Ecto neural progenitor cell (in vitro differentiated cells): ENCODE data around the gene PSMA7.

Source experiments
- DNase-seq: peaks from one replicate; pipeline ENCODE4 v3.0.0-alpha.2; 2018; ENCODE audit warnings: low spot score

PSMA7 gene

DNA sequence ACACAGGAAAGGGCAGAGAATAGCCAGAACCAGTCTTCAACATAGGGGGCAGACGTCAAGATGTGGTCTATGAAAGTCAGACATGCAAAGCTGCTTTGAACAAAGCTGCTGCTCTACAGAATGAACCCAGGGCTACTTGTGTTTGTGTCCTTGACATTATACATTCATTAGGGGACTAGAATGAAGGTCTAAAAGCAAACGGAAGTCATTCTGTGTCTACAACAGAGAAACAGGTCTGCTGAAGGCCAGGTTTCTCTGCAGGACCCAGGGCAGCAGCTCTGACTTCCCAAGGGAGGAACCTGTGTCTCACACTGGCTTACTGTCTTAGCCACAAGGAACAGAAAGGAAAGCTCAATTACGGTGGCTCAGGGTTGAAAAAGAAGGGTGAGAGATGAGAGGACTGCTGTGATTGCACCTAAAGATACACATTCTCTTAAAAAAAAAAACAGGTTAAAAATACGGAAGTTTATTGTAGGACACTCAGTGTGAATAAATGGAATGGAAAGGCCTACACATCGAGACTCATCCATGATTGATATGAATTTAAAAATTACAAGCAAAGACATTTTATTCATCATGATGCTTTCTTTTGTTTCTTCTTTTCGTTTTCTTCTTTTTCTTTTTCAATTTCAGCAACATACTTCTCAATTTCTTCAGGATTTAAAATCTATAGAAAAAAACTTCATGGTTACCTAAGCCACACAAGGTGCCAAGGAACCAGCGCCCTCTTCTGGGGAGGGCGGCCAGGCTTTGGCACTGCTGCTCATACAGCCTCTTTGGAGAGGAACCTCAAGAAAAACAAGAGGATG, 6.7 kb downstream of the PSMA7 start:
- DNase-seq, result peak; percentile 67

DNA sequence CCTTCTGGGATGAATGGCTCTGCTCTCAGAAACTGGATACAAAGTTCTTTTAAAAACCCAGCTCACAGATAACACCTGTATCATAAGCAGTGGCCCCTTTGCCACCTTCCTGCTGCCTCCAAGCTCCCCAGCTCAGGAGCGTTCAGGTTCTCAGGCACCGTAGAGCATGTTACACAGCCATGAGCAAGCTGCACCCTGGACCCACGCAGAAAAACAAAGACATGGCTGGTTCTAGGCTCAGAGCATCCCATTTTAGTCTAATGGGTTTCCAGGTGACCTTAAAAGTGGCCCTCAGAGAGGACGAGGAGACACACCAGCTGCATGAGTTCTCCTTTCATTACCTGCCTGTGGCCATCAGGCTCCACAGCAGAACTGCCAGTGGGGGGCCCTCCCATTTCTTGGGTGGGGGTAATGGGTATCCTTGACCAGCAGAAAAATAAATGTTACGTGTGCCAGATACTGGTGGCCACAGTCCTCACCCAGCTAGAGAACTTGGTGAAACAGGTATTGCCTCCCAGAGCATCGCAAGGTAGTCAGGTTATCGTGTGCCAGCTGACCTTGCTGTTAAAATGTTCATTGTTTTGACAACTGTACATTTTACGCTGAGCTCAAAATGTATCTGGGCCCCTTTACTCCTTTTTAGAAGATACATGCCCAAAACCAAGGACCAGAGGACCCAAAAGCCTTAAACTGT, 7.5 kb downstream of the PSMA7 start:
- no peak for DNase-seq

DNA sequence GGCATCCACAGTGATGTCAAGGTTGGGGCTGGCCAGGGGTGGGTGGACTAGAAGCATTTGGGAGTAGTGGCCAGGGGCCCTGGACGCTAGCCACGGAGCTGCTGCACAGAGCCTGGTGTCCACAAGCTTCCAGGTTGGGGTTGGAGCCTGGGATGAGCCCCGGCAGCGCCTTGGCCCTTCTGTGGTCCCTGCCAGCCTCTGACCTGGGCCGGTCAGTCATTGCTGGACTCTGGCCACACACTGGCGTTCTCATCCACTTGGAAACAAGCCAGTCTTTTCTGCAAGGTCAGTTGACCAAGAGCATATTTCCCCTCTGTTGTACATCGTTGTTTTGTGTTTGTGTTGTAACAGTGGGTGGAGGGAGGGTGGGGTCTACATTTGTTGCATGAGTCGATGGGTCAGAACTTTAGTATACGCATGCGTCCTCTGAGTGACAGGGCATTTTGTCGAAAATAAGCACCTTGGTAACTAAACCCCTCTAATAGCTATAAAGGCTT, 8.4 kb downstream of the PSMA7 start:
- DNase-seq, result no peak

- DNase-seq, result no peak
Measured at GRCh38 chr20:62133864-62134263, 9.3 kb downstream of the PSMA7 start.

DNA sequence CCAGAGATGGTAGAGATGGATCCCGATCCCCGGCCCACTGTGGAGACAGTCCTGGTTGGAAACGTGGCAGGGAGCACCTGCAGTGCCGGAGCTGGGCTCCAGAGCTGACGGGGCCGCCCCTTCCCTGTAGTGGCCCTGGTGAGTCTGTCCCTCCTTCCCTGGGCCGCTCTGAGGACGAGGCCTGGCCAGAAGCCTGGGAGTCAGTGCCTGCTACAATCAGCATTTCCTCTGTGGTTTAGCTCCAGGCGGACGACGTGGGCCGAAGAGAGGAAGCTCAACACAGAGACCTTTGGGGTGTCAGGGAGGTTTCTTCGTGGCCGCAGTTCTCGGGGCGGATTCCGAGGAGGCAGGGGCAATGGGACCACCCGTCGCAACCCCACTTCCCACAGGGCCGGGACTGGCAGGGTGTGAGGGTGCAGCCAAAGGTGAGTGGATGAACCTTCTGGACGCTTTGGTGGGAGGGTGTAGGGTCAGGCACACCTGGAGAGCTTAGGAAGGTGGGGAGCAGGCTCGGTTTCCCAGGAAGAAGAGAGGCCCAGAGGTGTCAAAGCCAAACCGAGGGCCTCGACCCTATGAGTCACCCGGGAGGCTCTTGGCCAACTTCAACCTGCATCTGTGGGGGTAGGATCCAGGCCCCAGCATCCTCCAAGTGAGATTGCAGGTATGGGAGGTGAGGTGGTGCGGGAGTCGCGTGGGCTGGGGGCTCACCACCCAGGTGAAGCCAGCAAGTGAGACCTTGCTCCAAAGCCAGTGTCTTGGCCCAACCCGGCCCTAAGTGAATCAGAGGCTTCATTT, 9.9 kb downstream of the PSMA7 start:
- DNase-seq, result no peak

DNA sequence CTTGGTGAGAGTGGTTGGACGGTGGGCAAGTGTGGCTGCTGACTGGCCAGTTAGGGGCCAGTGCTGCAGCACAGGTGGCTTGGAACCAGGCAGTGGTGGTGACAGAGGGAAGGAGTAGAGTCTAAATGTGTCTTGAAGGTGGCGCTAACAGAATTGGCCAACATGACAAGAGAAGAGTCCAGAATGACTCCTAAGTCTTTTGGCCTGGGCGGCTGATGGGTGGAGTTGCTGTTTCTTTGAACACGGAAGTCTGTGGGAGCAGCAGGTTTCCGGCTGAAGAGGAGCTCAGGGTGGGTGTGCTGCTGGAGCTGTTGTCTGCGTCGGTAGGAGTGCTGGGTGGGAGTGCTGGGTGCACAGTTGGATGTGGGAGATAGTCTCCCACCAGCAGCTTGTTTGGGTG, 10.8 kb downstream of the PSMA7 start:
- DNase-seq, result no peak

DNA sequence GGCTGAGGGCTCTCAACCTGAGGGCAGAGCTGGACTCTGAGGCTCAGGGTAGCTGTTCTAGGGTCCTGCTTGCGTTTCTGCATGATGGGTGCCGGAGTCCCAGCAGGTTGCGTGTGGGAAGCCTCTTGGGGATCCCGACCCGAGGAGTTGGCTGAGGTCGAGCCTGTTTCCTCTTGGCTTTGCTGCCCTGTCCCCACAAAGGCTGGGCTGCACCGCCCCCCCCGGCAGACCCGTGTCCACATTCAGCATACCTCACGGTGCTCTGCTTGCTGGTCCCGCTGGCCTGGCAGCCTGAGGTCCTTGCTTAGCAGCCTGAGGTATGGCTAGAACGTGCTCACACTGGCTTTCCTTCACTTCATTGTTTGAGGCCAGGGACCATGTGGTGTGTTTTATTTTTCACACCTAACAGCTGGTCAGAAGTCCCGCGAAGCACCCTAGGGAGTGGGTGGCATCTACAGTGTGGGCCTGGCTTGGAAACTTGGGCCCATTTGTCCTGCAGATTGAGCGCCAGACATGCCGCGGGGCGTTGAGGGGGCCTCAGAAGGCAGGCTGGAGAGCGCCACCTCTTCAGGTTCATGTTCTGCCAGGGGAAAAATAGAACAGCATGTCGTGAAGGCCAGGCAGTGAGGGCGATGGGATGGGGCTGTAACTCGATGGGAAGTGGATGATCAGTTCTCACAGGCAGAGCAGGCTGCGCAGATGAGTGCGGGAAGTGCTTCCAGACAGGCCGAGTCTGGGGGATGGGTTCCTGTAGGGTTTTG, 11.5 kb downstream of the PSMA7 start:
- DNase-seq, result no peak

GRCh38 chr20:62129731-62130531, 13.3 kb downstream of the PSMA7 start:
- no peak for DNase-seq

DNA sequence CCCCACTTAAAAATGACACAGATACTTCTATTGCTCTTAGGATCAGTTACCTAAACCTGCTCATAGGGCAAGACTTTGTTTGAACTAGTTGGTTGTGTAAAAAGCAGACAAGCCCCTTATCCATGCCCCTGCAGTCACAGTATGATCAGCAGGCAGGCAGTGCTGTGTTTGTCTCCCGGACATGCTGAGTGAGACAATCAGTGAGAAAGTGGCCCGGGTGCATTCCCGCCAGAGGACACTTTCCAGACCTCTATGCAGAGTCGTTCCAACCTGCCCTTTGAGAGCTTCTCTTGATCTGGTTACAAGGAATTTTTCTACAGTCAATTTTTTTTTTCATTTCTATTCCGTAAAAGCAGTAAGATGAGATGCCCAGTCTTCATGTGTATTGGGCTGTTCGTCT, 14.7 kb downstream of the PSMA7 start:
- no peak for DNase-seq

GRCh38 chr20:62127799-62128198, 15.4 kb downstream of the PSMA7 start:
- DNase-seq, result no peak

DNA sequence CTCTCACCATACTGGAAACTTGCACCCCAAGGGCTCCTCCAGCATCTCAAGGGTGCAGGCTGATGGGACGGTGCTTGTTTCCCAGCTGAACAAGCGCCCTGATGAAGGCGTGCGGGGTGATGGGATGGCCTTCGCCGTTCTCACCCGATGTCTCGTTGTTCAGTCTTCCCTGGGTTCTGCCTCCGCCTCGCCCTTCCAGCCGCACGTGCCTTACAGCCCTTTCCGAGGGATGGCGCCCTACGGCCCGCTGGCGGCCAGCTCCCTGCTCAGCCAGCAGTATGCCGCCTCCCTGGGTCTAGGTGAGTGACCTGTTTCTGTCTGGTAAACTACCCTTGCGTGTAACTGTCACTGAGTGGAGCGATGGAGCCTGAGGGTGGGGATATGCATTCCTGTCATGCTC, 17.1 kb downstream of the PSMA7 start:
- no peak for DNase-seq

DNA sequence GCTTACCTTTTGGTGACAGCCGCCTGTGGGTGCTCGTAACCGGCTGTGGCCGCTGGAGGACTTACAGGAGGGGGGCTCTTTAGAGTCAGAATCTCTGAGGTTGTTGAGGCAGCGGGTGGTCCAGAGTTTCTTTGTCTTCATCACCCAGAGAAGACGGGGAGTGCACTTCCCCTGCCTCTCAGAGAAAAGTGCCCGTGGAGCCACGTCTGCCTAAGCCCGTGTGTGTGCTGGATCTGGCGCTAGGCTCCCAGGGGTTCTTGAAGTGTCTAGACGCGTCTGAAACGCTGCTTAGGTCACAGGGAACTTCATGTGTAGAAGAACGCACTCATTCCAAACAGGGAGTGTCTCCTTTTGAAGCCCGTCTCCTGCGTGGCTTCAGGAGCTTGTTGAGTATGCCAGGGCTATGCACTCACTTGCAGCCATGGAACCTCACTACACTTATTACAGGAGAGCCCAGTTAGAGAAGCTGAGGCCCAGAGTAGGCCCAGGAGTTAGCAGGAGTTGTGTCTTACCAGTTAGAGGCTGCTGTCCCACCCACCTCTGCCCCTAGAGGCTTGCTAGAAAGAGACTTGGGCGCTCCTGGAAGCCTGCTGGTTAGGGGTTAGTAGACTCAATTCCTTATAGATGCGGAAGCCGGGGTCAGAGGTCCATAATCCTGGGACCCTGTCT, 19.6 kb downstream of the PSMA7 start:
- no peak for DNase-seq

DNA sequence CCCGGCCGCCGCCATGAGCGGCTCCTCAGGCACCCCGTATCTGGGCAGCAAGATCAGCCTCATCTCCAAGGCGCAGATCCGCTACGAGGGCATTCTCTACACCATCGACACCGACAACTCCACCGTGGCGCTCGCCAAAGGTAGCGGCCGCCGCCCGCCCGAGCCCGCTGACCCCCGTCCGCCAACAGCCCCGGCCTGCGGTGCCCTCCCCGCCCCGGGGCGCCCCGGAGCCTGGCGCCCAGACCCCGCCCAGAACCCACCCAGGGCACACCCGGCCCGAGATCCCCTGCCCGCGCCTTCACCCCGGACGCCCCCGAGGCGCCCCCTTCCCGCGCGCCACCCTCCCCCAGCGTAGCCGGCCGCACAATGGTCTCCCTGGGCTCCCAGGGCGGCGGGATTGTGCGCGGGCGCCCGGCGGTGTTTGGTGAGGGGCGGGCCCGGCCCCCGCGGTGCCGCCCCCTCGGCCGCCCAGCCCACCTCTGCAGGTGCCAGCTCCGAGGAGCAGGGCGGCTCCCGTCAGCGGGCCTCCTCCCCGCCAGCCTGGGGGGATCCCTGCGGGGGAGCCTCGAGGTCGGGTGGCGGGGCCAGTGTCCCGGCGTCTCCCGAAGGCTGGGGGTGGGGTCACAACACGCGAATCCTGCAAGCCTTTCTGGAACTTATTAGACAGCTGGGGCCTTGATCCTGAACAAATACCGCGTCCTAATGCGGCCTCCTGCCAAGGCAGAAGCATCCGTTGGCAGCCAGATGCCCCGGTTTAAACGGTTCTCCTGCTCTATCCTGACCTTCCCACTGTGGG, 20.3 kb downstream of the PSMA7 start:
- peak; percentile 66 for DNase-seq

GRCh38 chr20:62121776-62122653, 21.2 kb downstream of the PSMA7 start, which contains the start of gene LSM14B:
Gene LSM14B (plus strand): TSS chr20:62122475. CDS start chr20:62122667, 192 bp downstream.
- DNase-seq, result peak; percentile 97

DNA sequence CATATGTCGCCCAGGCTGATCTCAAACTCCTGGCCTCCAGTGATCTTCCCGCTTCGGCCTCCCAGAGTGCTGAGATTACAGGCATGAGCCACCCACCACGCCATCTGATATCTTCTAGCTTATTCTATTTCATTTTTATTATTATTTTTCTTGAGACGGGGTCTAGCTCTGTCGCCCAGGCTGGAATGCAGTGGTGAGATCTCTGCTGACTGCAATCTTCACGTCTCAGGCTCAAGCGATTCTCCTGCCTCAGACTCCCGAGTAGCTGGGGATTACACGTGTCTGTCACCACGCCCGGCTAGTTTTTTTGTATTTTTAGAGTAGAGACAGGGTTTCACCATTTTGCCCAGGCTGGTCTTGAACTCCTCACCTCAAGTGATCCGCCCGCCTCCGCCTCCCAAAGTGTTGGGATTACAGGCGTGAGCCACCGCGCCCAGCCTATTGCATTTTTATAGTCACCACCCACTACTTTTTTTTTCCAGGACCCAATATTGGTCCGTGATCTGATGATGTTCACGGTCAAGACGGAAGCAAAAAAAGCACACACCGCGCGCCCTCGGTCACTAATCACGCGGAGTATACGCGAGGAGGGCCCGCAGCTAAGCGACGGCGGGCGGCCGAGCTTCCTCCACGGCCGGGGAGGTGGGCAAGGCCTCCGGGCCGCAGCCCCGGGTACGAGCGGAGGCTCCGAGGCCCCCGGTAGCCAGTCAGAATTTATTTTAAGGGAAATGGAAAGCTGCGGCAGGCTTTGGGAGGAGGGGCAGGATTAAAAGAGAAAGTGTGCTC, 22.0 kb downstream of the PSMA7 start:
- no peak for DNase-seq

DNA sequence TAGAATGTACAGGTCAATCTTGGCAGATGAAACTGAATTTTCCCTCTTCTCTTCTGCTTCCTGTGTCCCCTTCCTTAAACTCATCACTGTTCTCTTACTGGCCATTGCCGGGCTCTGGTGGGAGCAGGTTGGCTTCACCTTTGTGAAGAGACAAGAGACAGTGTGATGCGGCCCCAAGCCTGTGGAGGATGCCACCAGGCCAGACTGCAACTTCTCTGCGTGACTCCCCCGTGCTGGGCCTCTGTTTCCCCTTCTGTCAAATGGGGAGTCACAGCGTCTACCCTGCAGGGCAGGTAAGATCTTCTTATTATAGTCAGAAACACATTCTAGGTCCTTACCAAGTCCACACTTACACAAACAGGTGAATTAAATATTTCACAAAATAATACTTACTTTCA, 22.8 kb downstream of the PSMA7 start:
- DNase-seq, result no peak

GRCh38 chr20:62119591-62120364, 23.4 kb downstream of the PSMA7 start:
- DNase-seq, result no peak
